Mesodermal cell (in vitro differentiated cells): ENCODE data around the gene OR14K1.
"Not testable (repeated sequence)": the region's sequence is repeated elsewhere in the genome, so short reads cannot be mapped to it uniquely, and the experiment has no call there.

Source experiments
- H3K27ac ChIP-seq: 2 replicates; pipeline ENCODE4 v1.7.0; 2013; ENCODE audit warnings: mild to moderate bottlenecking, low read depth, low read length, moderate library complexity; ENCODE audit not compliant: severe bottlenecking
- H3K36me3 ChIP-seq: 2 replicates; pipeline ENCODE4 v1.7.1; 2013; ENCODE audit warnings: mild to moderate bottlenecking, low read length, moderate library complexity; ENCODE audit not compliant: control insufficient read depth, insufficient read depth
- H3K4me1 ChIP-seq: one replicate; pipeline ENCODE4 v1.7.1; 2013; ENCODE audit warnings: mild to moderate bottlenecking, low read length; ENCODE audit not compliant: insufficient read depth, control insufficient read depth, poor library complexity, severe bottlenecking
- H3K4me3 ChIP-seq: 2 replicates; pipeline ENCODE4 v1.7.0; 2013; ENCODE audit warnings: low read length, control low read depth, mild to moderate bottlenecking; ENCODE audit not compliant: insufficient read depth, poor library complexity, severe bottlenecking; ENCODE audit errors: extremely low read depth
- H3K9me3 ChIP-seq: 2 replicates; pipeline ENCODE4 v1.7.1; 2013; ENCODE audit warnings: mild to moderate bottlenecking, low read length, moderate library complexity; ENCODE audit not compliant: control insufficient read depth
- WGBS, 2 experiments: methylation state at CpG; one replicate each; pipeline ENCODE4 v1.1.5; 2013; ENCODE audit warnings: missing lambda C conversion rate in 2 of 2; ENCODE audit not compliant: insufficient coverage in 2 of 2; 5-methylcytosine and 5-hydroxymethylcytosine counted together

Gene OR14K1

DNA sequence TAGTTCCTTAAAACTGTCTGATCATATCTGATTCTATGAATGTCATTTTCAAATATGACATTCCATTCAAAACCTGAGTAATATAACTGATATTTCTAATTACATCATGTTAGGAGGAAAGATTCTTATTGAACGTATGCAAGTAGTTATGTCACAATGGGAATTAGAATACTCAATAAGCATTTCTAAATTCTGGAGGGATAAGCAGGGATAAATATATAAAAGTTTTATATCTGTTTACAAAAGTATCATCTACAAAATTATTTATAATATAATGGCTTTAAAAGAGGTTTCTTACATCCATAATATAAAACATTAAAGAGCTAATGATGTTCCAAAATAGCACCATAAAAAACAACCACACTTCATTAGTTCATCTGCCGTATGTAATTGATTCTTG, 9.6 kb downstream of the OR14K1 start, which contains the start of gene OR14A2:
OR14A2 (minus strand) TSS at position 101 of the 400 bp plus-strand sequence.
- WGBS, 2 experiments: 95 to 100% methylated on average over 1 of the region's 2 CpGs
- Histone ChIP-seq H3K4me3 (no peak within 1 kb of the TSS), H3K9me3 (peaks cover 9% of the 10 kb centered on the region), H3K4me1 (no peaks in the 10 kb centered on the region), H3K36me3 (no peaks in the 10 kb centered on the region), H3K27ac (no peak within 1 kb of the TSS)

DNA sequence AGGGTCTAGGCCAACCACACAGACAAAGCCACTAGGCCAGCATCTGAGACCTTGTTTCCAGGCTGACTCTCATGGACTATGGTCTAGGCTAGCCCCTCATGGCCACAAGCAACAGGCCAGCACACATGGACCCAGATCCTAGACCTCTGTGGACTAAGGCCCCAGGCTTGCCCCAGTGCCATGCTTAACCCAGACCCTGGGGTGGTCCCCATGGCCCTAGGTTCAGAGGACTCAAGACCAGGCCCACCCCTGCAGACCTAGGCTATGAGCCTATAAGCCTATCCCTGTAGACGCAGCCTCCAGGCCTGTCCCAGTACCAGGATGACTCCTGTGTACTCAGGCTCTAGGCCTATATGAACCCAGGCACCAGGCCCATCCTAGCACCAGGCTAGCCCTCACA, 11.5 kb downstream of the OR14K1 start:
- H3K4me3 ChIP-seq: no peak overlapping the region
- H3K27ac ChIP-seq: no peak overlapping the region
- H3K4me1 ChIP-seq: no peaks in the 10 kb centered on the region
- no peaks in the 10 kb centered on the region for H3K36me3 ChIP-seq
- WGBS, 2 experiments: 100% methylated on average over 1 of the region's 1 CpG; no CpG with 5 or more reads in 1 of the 2 experiments
- H3K9me3 ChIP-seq: peaks cover 6% of the 10 kb centered on the region

- H3K4me1 ChIP-seq, H3K9me3 ChIP-seq, H3K36me3 ChIP-seq, H3K27ac ChIP-seq, H3K4me3 ChIP-seq: not testable (repeated sequence)
- WGBS, 2 experiments: 83% methylated on average over 1 of the region's 1 CpG; no CpG with 5 or more reads in 1 of the 2 experiments
Observed at GRCh38 chr1:247754311-247754710, 15.9 kb downstream of the OR14K1 start.

DNA sequence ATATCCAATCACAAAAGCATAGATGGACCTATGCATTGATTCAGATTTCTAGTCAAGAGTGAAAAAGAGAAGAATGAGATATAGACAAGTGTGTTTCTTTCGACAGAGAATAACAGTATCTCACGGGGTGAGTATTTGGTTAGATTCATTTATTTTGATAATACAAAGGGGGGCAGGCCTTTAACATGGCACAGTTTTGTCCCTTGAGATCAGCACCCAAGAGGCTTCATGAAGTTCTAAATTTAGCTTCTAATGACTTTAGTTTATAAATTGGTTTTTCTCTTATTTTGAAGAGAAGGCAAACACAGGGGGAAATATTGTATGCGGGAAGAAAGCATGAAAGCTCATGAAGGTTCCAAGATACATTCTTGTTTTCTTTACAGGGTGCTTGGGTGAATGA, 22.0 kb downstream of the OR14K1 start, which contains the start of gene OR1C1:
OR1C1 (minus strand) TSS at position 101 of the 400 bp plus-strand sequence. CDS start 2,150 bp downstream, outside the sequence.
- WGBS, 2 experiments: 70 to 86% methylated on average over 1 to 2 of the region's 3 CpGs
- Histone ChIP-seq H3K9me3 (peaks cover 10% of the 10 kb centered on the region), H3K4me3 (no peak within 1 kb of the TSS), H3K36me3 (no peaks in the 10 kb centered on the region), H3K4me1 (no peaks in the 10 kb centered on the region), H3K27ac (no peak within 1 kb of the TSS)

- Histone ChIP-seq H3K4me3 (no peak overlapping the region), H3K4me1 (no peaks in the 10 kb centered on the region), H3K27ac (no peak overlapping the region), H3K36me3 (no peaks in the 10 kb centered on the region), H3K9me3 (peaks cover 11% of the 10 kb centered on the region)
Observed at GRCh38 chr1:247769603-247770002, 31.2 kb downstream of the OR14K1 start.
